ENCODE results near the gene FBXW8.
"Not testable (repeated sequence)": the region's sequence is repeated elsewhere in the genome, so short reads cannot be mapped to it uniquely, and the experiment has no call there.

Gene FBXW8

GRCh38 chr12:117042862-117043261 lies 132.1 kb downstream of the FBXW8 start:
- no peak for DNase-seq

GRCh38 chr12:117044311-117044710 lies 133.6 kb downstream of the FBXW8 start:
- no peak for DNase-seq

DNA sequence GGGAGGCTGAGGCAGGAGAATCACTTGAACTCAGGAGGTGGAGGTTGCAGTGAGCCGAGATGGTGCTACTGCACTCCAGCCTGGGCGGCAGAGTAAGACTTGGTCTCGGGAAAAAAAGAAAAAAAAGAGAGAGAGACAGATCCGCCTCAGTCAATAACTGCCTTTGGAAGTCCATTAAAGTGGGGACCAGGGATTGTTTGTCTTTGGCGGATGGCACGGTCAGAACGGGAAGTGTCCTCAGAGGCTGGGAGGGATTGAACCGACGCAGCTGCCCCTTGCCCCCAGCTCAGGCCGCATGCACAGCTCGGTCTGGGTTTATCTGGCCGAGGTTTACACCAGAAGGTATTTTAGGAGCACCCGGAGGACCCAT lies 134.0 kb downstream of the FBXW8 start:
- no peak for DNase-seq

GRCh38 chr12:117045160-117046010 lies 134.6 kb downstream of the FBXW8 start:
- DNase-seq: no peak

GRCh38 chr12:117046011-117046369 lies 135.2 kb downstream of the FBXW8 start:
- no peak for DNase-seq

GRCh38 chr12:117046425-117046824 lies 135.7 kb downstream of the FBXW8 start:
- DNase-seq: no peak

DNA sequence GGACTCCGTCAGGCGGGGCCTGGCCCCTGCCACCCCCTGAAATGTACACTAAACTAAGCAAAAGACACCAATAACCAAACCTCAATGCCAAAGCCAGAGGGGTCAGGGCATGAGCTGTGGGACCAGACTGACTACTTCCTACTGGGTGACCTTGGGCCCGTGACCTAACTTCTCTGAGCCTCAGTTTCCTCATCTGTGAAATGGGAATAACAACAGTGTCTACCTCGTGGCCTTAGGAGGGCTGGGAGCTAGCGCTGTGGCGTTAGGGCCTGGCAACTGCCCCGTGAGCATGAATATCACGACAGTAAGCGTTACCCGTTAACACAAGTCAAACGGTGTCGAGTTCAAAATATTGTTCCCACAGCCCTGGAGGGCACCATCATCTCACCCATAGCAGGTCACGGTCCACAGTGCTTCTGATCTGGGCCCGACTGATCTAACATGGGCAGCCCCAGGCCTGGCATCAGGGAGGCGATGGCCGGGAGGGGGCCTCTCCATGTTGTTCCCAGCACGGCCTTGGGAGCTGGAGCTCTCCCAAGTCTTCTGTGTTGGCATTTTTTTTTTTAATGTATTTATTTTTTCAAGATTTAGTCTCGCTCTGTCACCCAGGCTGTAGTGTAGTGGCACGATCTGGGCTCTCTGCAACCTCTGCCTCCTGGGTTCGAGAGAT lies 136.2 kb downstream of the FBXW8 start:
- no peak for DNase-seq

GRCh38 chr12:117047810-117048584 lies 137.2 kb downstream of the FBXW8 start:
- DNase-seq: peak; percentile 67

GRCh38 chr12:117048585-117048904 lies 137.8 kb downstream of the FBXW8 start:
- no peak for DNase-seq

DNA sequence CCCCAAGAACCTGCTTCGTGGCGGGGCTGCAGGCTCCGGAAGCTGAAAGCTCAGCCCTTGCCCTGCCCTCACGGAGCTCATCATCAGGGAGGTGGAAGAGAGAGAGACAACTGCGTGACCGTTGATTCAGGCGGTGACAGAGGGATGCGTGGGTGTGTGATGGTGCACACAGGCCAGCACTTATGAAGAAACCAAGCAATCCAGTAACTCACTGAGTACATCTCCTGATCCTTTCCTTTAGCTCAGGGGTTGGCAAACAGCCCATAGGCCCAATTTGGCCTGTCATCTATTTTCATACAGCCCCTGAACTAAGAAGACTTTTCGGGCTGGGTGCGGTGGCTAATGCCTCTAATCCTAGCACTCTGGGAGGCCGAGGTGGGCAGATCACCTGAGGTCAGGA lies 138.5 kb downstream of the FBXW8 start:
- no peak for DNase-seq

GRCh38 chr12:117050060-117050459 lies 139.3 kb downstream of the FBXW8 start:
- no peak for DNase-seq

DNA sequence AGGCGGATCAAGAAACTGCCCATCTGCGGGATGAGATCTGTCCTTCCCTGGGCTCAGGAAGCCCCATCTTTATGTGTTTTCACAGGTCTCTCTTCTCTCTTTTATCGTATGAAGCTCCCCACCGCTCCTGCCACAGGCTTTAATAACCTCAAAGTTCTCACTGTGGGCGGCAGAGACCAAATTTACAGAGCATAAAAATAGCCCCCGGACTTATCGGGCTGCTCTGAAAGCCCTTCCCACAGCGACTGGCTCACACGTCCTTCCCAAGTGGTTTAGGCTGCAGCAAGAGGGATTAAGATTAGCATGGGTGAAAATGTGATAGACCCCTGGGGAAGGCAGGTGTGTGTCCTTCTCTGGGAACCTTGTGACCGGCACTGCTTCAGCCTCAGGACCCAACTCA lies 140.6 kb downstream of the FBXW8 start:
- DNase-seq: no peak

DNA sequence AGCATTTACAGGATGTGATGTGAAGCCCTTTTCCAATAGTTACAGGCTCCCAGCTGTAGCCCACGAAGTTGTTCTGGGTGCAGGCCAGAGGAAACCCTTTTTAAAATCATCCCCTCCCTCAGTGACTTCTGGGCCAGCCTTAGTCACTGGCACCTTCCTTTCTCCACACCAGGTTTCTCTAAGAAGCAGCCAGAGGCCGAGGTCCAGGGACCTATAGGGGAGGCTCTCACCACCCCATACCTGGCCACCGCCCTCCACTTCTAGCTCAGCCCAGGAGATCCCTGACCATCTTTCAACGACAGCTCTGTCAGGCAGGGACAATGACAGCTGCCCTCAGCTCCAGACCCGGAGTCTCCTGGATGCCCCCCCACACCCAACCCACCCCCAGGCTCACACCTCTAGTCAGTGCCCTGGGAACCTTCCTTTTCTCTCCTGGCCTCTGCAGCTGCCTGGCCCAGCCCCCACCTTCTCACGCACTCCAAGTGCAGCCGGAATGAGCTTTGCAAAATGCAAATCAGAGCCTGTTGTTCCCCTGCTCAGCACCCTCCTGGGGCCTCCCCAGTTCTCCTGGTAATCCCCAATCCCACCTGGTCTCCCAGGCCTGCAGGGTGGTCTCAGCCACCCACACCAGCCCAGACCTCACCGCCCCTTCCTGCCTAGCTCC lies 141.8 kb downstream of the FBXW8 start:
- DNase-seq: no peak

GRCh38 chr12:117053050-117053400 lies 142.3 kb downstream of the FBXW8 start:
- DNase-seq: no peak

GRCh38 chr12:117053597-117054201 lies 142.9 kb downstream of the FBXW8 start:
- no peak for DNase-seq

DNA sequence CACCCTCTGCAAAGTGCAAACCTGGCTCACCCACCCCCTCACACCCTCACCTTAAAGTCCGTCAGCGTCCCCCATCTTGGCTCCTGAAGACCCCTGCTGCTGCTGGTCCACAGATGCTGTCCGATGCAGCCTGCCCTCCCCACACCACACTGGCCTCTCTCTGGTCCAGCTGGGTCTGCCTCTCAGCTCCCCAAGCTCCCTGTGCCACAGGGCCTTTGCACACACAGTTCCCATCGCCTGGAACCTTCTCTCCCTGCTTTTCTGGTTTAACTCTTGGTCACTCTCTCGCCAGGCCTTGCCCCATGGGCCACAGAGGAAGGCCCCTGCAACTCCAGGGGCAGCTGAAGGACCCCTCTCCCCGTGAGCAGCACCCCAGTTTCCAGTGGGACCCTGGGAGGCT lies 143.5 kb downstream of the FBXW8 start:
- no peak for DNase-seq

DNA sequence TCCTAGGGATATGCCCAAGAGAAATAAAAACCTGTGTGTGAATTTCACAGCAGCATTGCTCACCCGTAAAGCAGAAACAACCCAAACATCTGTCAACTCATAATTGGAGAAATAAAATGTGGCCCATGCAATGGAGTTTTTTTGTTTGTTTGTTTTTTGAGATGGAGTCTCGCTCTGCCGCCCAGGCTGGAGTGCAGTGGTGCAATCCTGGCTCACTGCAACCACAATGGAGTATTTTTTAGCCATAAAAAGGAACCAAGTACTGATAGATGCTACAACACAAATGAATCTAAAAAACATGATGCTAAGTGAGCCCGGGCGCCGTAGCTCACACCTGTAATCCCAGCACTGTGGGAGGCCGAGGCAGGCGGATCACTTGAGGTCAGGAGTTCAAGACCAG lies 146.9 kb downstream of the FBXW8 start:
- DNase-seq: not testable (repeated sequence)

DNA sequence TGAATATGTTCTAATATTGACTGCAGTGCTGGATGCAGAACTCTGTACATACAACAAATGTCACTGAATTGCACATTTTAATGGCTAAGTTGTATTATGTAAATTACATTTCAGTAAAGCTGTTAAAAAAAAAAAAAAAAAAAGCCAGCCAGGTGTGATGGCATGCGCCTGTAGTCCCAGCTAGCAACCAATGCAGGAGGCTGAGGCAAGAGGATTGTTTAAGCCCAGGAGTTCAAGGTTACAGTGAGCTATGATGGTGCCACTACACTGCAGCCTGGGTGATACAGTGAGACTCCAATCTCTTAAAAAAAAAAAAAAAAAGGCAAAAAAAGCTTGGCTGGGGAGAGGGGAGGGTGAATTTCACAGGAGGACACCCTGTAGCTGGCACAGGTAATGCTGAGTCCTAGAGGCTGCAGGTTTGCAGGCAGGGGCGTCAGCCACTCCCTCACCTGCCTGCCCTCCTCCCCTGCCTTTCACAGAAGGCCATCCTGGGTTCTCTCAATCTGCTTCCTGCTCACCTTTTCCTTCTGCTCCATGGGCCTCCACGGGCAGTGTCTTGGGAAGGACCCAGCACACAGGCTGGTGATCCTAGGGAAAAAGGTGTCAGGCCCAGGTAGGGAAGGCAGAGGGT lies 147.8 kb downstream of the FBXW8 start:
- no peak for DNase-seq

DNA sequence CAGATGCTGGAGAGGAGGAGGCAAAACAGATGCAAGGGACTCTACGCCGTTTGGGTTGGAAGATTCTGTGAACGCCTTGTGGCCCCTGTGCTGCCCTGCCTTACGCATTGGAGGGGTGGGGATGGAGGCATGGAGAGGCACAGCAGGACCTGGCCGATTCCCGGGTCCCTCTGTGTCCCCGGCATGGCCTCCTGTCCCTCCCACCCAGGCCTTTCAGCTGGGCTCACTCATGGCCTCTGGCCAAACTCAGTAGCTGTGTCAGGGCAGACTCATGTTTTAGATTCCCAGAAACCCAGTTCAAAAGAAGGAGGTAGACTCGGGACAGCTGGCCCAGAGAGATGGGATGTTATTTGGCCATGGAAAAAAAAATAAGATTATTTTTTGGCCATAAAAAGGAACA lies 148.4 kb downstream of the FBXW8 start:
- no peak for DNase-seq

DNA sequence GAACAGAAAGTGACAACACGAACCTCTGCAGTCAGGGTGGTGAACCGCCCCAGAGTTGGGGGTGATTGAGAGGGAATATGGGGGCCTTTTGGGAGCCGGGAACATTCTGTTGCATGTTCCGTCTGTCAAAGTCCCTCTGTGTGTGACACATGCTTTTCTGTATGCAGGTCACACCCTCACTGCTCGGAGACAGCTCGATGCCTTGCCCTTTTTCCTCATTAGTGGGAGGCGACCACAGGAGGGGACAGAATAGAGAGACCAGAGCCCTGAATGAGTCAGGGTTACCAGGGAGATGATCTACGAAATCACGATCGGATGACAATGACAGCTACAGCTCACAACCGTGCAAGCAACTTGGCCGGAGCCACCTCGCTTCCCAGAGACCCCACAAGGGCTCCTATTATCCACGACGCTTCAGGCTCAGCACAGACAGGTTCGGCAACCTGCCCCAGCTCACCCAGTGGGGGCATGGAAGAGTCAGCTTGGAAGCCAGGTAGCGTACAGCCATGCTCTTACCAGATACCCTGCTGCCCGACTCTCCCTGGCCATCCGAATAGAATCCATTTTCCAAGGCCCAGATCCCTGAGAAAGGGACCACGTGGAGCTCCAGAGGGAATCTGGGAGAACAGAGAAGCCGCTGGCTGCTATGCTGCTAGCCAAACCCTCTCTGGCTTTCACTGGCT lies 149.6 kb downstream of the FBXW8 start:
- no peak for DNase-seq

DNA sequence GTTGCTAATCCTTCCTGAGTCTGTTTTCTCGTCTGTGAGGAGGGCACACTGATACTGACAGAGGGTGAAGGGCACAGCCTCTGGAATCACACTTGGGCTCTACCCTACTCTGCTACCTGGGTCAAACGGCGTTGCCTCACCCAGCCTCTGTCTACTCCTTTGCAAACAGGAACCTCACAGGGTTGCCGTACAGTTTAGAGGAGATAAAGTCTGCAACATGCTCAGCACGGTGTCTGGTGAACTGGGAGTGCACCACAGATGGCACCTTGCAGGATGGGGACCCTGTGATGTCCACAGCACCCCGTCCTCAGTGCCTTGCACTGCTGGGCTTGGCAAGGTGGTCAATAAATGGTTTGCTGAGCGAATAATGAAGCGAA lies 150.2 kb downstream of the FBXW8 start:
- DNase-seq: no peak

GRCh38 chr12:117061555-117062079 lies 150.9 kb downstream of the FBXW8 start:
- DNase-seq: no peak

All from right hindlimb (tissue), 1 donor.